Esophagus muscularis mucosa (tissue), 4 donors: Measurements from ENCODE around the gene GLIS1.

ENCODE experiments used
- EP300 ChIP-seq: sonication (generic); formaldehyde crosslinking; IDR thresholded peaks from one replicate; pipeline ENCODE4 v1.6.1; 2017; ENCODE audit warnings: antibody characterized with exemption
- POLR2A ChIP-seq: fragments of 450-650 bp; IDR thresholded peaks from one replicate; pipeline ENCODE4 v1.6.1; 2017; ENCODE audit warnings: antibody characterized with exemption, moderate library complexity, mild to moderate bottlenecking, low read depth
- POLR2AphosphoS5 ChIP-seq, 2 donors: sonication (generic); formaldehyde crosslinking; IDR thresholded peaks; one replicate each; pipeline ENCODE4 v1.6.1; 2017; ENCODE audit warnings: antibody characterized with exemption in 2 of 2
- TF ChIP-seq, protein P1 (sequence below), 3 experiments: fragments of 200-600 bp in 2 of 3; fragments of 450-650 bp in 1 of 3; sonication (generic) in 2 of 3; IDR thresholded peaks; one replicate each; pipeline ENCODE4 v1.5.1; 2017 to 2019; ENCODE audit warnings: antibody characterized with exemption in 3 of 3, mild to moderate bottlenecking in 2 of 3, moderate library complexity in 1 of 3

GRCh38 chr1:53535226-53535625, 203.7 kb downstream of the GLIS1 start:
- TF ChIP-seq, protein P1, sequence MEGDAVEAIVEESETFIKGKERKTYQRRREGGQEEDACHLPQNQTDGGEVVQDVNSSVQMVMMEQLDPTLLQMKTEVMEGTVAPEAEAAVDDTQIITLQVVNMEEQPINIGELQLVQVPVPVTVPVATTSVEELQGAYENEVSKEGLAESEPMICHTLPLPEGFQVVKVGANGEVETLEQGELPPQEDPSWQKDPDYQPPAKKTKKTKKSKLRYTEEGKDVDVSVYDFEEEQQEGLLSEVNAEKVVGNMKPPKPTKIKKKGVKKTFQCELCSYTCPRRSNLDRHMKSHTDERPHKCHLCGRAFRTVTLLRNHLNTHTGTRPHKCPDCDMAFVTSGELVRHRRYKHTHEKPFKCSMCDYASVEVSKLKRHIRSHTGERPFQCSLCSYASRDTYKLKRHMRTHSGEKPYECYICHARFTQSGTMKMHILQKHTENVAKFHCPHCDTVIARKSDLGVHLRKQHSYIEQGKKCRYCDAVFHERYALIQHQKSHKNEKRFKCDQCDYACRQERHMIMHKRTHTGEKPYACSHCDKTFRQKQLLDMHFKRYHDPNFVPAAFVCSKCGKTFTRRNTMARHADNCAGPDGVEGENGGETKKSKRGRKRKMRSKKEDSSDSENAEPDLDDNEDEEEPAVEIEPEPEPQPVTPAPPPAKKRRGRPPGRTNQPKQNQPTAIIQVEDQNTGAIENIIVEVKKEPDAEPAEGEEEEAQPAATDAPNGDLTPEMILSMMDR (IDR thresholded peaks at IDR 0.05), result no peak
- no peak for TF ChIP-seq POLR2AphosphoS5 (IDR thresholded peaks at IDR 0.05)
- no peak for TF ChIP-seq POLR2A
- TF ChIP-seq EP300, result no peak
